GM13977 (cell line): Measurements from ENCODE around the gene TMOD1.

ENCODE experiments used
- DNase-seq: peaks from one replicate; pipeline ENCODE4 v3.0.0; 2012; ENCODE audit warnings: low spot score
- CTCF ChIP-seq: IDR thresholded peaks from 2 replicates; pipeline ENCODE4 v1.5.1; 2012; ENCODE audit warnings: mild to moderate bottlenecking, control low read depth; ENCODE audit not compliant: insufficient read depth; ENCODE audit errors: extremely low read depth, missing control alignments
- in situ Hi-C: fragments of 300-500 bp; cut with MboI; formaldehyde crosslinking; loops from one replicate; pipeline ENCODE4 v1.12.0; 2022; ENCODE audit warnings: low sequenced_read_pairs, low pct_unique_long_range_greater_than_20kb, mixed read lengths, inconsistent platforms; ENCODE audit not compliant: unreplicated experiment

The TMOD1 gene

GRCh38 chr9:97525451-97525850 lies 24.0 kb downstream of the TMOD1 start:
- in situ Hi-C loops: no loop called here
- no peak for TF ChIP-seq CTCF
- DNase-seq: no peak

GRCh38 chr9:97526895-97527575 lies 25.6 kb downstream of the TMOD1 start:
- TF ChIP-seq CTCF: no peak
- no peak for DNase-seq
- in situ Hi-C loops: no loop called here

- TF ChIP-seq CTCF: no peak
- DNase-seq: no peak
- in situ Hi-C loops: no loop called here
These were observed 26.4 kb downstream of the TMOD1 start for GRCh38 chr9:97527626-97528528.

- in situ Hi-C loops: no loop called here
- no peak for TF ChIP-seq CTCF
- DNase-seq: no peak
These were observed 27.2 kb downstream of the TMOD1 start for GRCh38 chr9:97528529-97529230.

- TF ChIP-seq CTCF: no peak
- peak; percentile 71 for DNase-seq
- in situ Hi-C loops: no loop called here
These were observed 28.1 kb downstream of the TMOD1 start for GRCh38 chr9:97529363-97530076.

- TF ChIP-seq CTCF: no peak
- in situ Hi-C loops: no loop called here
- no peak for DNase-seq
These were observed 30.5 kb downstream of the TMOD1 start for GRCh38 chr9:97531888-97532376.
